GM12878 (cell line): ENCODE results near the gene WDR12. TPM values are rescaled to one million over a fixed set of nuclear protein-coding genes. Genes with fewer than 3 reads are reported as not detected.

Experiments used
- ATAC-seq: fragments of 200-7000 bp; cut with Tn5 transposase; 3 replicates; pipeline ENCODE4 v1.9.1; 2020; ENCODE audit warnings: mild to moderate bottlenecking, moderate library complexity
- BruUV-seq: library from RNA; stranded (reverse); fragments of 400-500 nt; replicated peaks from 2 replicates; lab custom pipeline; 2021; lab: Mats Ljungman, UMichigan
- CTCF ChIA-PET: fragments of 300-600 bp; sonication (Branson Sonifier 250); formaldehyde crosslinking; extraction: SDS; loops from one replicate; lab custom pipeline; 2021; ENCODE audit warnings: inconsistent platforms; lab: Yijun Ruan, JAX
- POLR2A ChIA-PET: fragments of 350-600 bp; formaldehyde crosslinking; extraction: SDS; loops from one replicate; lab custom pipeline; 2021; ENCODE audit warnings: inconsistent platforms; lab: Charles Lee
- RAD21 ChIA-PET: fragments of 300-600 bp; sonication (Branson Sonifier 250); formaldehyde crosslinking; loops from one replicate; lab custom pipeline; 2023; ENCODE audit warnings: antibody characterized with exemption; ENCODE audit not compliant: unreplicated experiment; lab: Charles Lee
- SMC1A ChIA-PET: fragments of 300-600 bp; sonication (Branson Sonifier 250); formaldehyde crosslinking; loops from one replicate; lab custom pipeline; 2023; ENCODE audit not compliant: unreplicated experiment, uncharacterized antibody; lab: Charles Lee
- DNase-seq: peaks from one replicate; pipeline ENCODE4 v3.0.0-alpha.2; 2011; ENCODE audit warnings: low read depth, low spot score
- FAIRE-seq: peaks from 3 replicates; lab custom pipeline; 2011; peaks lifted over from hg19 to GRCh38; lab: Jason Lieb, UNC
- H2AFZ ChIP-seq: 2 replicates; pipeline ENCODE4 v1.6.0; 2011; ENCODE audit warnings: low read depth, low read length, control low read depth; ENCODE audit not compliant: control insufficient read depth
- H3K27ac ChIP-seq: 2 replicates; pipeline ENCODE4 v1.5.1; 2011; ENCODE audit warnings: control low read depth; ENCODE audit not compliant: control insufficient read depth, insufficient read depth
- H3K27me3 ChIP-seq, 2 experiments: replicated peaks in 1 of 2; 2 replicates each; pipeline versions ENCODE4 v1.6.0 to v1.6.1; 2011; ENCODE audit warnings: low read length in 1 of 2; ENCODE audit not compliant: control insufficient read depth in 2 of 2, insufficient read depth in 2 of 2
- H3K36me3 ChIP-seq, 2 experiments: 2 replicates each; pipeline ENCODE4 v1.5.1; 2011; ENCODE audit warnings: low read length in 1 of 2; ENCODE audit not compliant: control insufficient read depth in 2 of 2, insufficient read depth in 2 of 2
- H3K4me1 ChIP-seq: 2 replicates; pipeline ENCODE4 v1.6.1; 2011; ENCODE audit warnings: mild to moderate bottlenecking, low read length, moderate library complexity, mixed read lengths; ENCODE audit not compliant: control insufficient read depth, insufficient read depth
- H3K4me2 ChIP-seq: 2 replicates; pipeline ENCODE4 v1.6.0; 2011; ENCODE audit warnings: control low read depth; ENCODE audit not compliant: control insufficient read depth, insufficient read depth
- H3K4me3 ChIP-seq: fragments of 200-600 bp; sonication (generic); 2 replicates; pipeline ENCODE4 v1.5.1; 2016
- H3K79me2 ChIP-seq: 2 replicates; pipeline ENCODE4 v1.6.0; 2011; ENCODE audit warnings: low read length; ENCODE audit not compliant: control insufficient read depth, insufficient read depth
- H3K9ac ChIP-seq: 2 replicates; pipeline ENCODE4 v1.8.0; 2011; ENCODE audit warnings: low read length, control low read depth, mixed read lengths; ENCODE audit not compliant: control insufficient read depth, insufficient read depth
- H3K9me3 ChIP-seq: replicated peaks from 3 replicates; pipeline ENCODE4 v1.5.1; 2011; ENCODE audit warnings: mild to moderate bottlenecking, low read length; ENCODE audit not compliant: control insufficient read depth, insufficient read depth
- H4K20me1 ChIP-seq: 2 replicates; pipeline ENCODE4 v1.6.0; 2011; ENCODE audit not compliant: control insufficient read depth, insufficient read depth
- ASH2L ChIP-seq: fragments of 300-600, 200-600 bp; sonication (generic); IDR thresholded peaks from 2 replicates; pipeline ENCODE4 v1.6.1; 2017; ENCODE audit warnings: low read depth, mild to moderate bottlenecking, borderline replicate concordance
- BHLHE40 ChIP-seq, 2 experiments: fragments of 450-650 bp in 1 of 2; IDR thresholded peaks; 2 replicates each; pipeline ENCODE4 v1.6.1; 2011 to 2017; ENCODE audit warnings: low read depth in 2 of 2, borderline replicate concordance in 1 of 2, improper control_type of control experiment in 1 of 2, low read length in 1 of 2, mild to moderate bottlenecking in 1 of 2
- BMI1 ChIP-seq: fragments of 450-650 bp; IDR thresholded peaks from 2 replicates; pipeline ENCODE4 v1.6.1; 2016; ENCODE audit warnings: mild to moderate bottlenecking, moderate library complexity, borderline replicate concordance
- CBFB ChIP-seq: IDR thresholded peaks from 2 replicates; pipeline ENCODE4 v1.6.1; 2016; ENCODE audit warnings: antibody characterized with exemption, low read depth
- CBX5 ChIP-seq: sonication (generic); IDR thresholded peaks from 2 replicates; pipeline ENCODE4 v1.6.1; 2016; ENCODE audit warnings: low read depth, moderate library complexity, mild to moderate bottlenecking, inconsistent platforms
- CHD2 ChIP-seq: IDR thresholded peaks from 2 replicates; pipeline ENCODE4 v1.6.1; 2011; ENCODE audit warnings: low read depth, low read length, improper control_type of control experiment, borderline replicate concordance
- DPF2 ChIP-seq: fragments of 450-650 bp; IDR thresholded peaks from 2 replicates; pipeline ENCODE4 v1.6.1; 2017; ENCODE audit warnings: mild to moderate bottlenecking
- EGR1 ChIP-seq, 2 experiments: IDR thresholded peaks; 1 replicate in 1 of 2; 2 replicates in 1 of 2; pipeline ENCODE4 v1.6.1; 2011 to 2012; ENCODE audit warnings: low read depth in 2 of 2, low read length in 2 of 2, borderline replicate concordance in 1 of 2, mild to moderate bottlenecking in 1 of 2, moderate library complexity in 1 of 2
- IKZF1 ChIP-seq: fragments of 450-650 bp; conservative IDR thresholded peaks from 2 replicates; pipeline ENCODE4 v1.6.1; 2017; ENCODE audit warnings: antibody characterized with exemption, mild to moderate bottlenecking
- LARP7 ChIP-seq: fragments of 450-650 bp; IDR thresholded peaks from 2 replicates; pipeline ENCODE4 v1.6.1; 2017; ENCODE audit warnings: mild to moderate bottlenecking
- MXI1 ChIP-seq: fragments of 150-350 bp; IDR thresholded peaks from 2 replicates; pipeline ENCODE4 v1.6.1; 2011; ENCODE audit warnings: low read depth, mild to moderate bottlenecking, inconsistent platforms, low read length, improper control_type of control experiment
- RB1 ChIP-seq: fragments of 450-650 bp; formaldehyde crosslinking; IDR thresholded peaks from 2 replicates; pipeline ENCODE4 v1.6.1; 2017; ENCODE audit warnings: mild to moderate bottlenecking, borderline replicate concordance
- SIN3A ChIP-seq: IDR thresholded peaks from 2 replicates; pipeline ENCODE4 v1.6.1; 2012; ENCODE audit warnings: low read depth, low read length, improper control_type of control experiment
- WGBS: methylation state at CpG from one replicate; pipeline ENCODE4 v1.1.6; 2016; ENCODE audit warnings: low lambda C conversion rate; ENCODE audit not compliant: insufficient replicate concordance, insufficient coverage; ENCODE audit errors: missing lambda C conversion rate; 5-methylcytosine and 5-hydroxymethylcytosine counted together
- in situ Hi-C: fragments of 300-500 bp; cut with MboI; formaldehyde crosslinking; loops from 9 replicates; pipeline ENCODE4 v1.14.3; 2018; ENCODE audit warnings: mixed read lengths
- intact Hi-C: fragments of 100-400 bp; cut with micrococcal nuclease; formaldehyde crosslinking; loops from one replicate; pipeline ENCODE4 v1.14.2; 2022; ENCODE audit not compliant: unreplicated experiment
- polyA plus RNA-seq, 11 experiments: library from polyadenylated mRNA; depleted of rRNA in 4 of 11; unstranded in 6 of 11; stranded (reverse) in 5 of 11; fragments of >200 nt; fragmentation: Nextera tagmentation in 4 of 11; fragmentation: Illumina TruSeq in 1 of 11; extraction: Ambion mirVana in 4 of 11; extraction: Trizol in 1 of 11; gene quantifications; 1 replicate in 1 of 11; 2 replicates in 10 of 11; pipeline versions ENCODE4 v1.2.1 to v1.2.3, GENCODE V29; 2011 to 2016; ENCODE audit warnings: inconsistent platforms in 2 of 11, missing spikeins in 2 of 11, low read depth in 1 of 11
- total RNA-seq, 4 experiments: library from RNA; depleted of rRNA in 3 of 4; stranded (reverse); fragments of >200 nt in 3 of 4; fragmentation: Illumina TruSeq in 1 of 4; extraction: Trizol in 1 of 4; gene quantifications; 2 replicates each; pipeline versions ENCODE4 v1.2.1 to v1.2.3, GENCODE V29; 2013 to 2021
- TF ChIP-seq, protein P1 (sequence below): fragments of 450-650 bp; formaldehyde crosslinking; IDR thresholded peaks from 2 replicates; pipeline ENCODE4 v1.4.0; 2022; ENCODE audit warnings: mild to moderate bottlenecking, moderate library complexity
- TF ChIP-seq, protein P2 (sequence below): IDR thresholded peaks from 2 replicates; pipeline ENCODE4 v1.6.1; 2012; ENCODE audit warnings: low read depth, low read length, improper control_type of control experiment
- TF ChIP-seq, protein P3 (sequence below): IDR thresholded peaks from 2 replicates; pipeline ENCODE4 v1.6.1; 2012; ENCODE audit warnings: low read depth, low read length, improper control_type of control experiment

WDR12 gene
- total and polyA plus RNA-seq, 10 of the 15 experiments (the other 5 are each of a cell fraction or from before 2014, with no cell fraction given), result 52.9 to 256 (median 108) TPM

DNA sequence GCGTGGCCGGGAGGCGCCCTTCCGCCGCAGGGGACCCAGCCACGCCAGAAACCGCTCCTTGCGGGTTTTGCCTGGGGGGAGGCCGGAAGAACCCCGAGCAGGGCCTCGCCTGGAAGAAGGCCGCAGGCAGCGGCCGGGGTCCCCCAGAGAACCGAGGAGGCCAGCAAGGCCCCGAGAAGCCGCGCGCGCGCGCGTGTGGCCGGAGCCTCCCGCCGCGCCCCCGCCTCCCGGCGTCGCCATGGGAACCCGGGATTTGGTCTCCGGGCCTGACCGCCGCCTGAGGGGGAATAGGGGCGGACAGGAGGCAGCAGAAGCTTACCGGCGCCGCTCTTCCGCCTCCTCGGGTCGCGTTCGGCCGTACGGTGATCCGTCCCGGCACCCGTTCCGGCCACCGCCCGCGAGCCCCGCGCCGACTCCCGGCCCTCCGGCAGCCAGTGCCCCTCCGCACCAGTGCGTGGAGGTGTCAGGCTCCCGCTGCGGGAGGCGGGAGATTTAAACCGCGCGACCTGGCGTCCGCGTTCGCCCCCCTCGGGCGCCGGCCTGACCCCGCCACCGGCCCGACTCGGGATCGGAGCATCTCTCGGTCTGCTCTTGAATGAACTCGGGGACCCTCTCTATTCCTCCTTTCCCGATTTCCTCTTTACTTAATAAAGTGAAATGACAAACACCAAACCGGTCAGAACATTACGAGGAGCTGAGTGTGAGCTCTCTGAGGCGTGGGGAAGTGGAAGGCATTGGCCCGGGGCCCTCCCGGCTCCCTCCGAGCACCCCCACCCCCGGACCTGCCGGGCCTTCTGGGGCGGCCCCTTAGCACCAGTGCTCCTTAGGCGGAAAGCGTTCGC, 40.0 kb downstream of the WDR12 start, which contains the start of gene ICA1L:
Gene ICA1L, minus strand, starts transcription at position 467 of the 842 bp plus-strand sequence. CDS start 42,757 bp downstream, outside the sequence.
- peak within 1 kb of the TSS; percentile 75 for H3K9ac ChIP-seq
- peak within 1 kb of the TSS; percentile 66 for H2AFZ ChIP-seq
- ChIA-PET CTCF (interaction anchor here (1.1 to 5.8 kb wide), 12 partner anchors 9 to 803 kb away, joined by 3 to 52 read pairs (median 5); partner anchors contain the start of gene WDR12), RAD21 (interaction anchor here (0.5 to 3.1 kb wide), 9 partner anchors 10 to 299 kb away, joined by 3 to 41 read pairs (median 3); no protein-coding TSS in a partner anchor), SMC1A (interaction anchor here (0.6 to 3.4 kb wide), 13 partner anchors 23 to 368 kb away, joined by 3 to 31 read pairs (median 7); partner anchors contain the start of genes CYP20A1 and WDR12), POLR2A (interaction anchor here (0.5 to 2.5 kb wide), 3 partner anchors 37 to 276 kb away, joined by 3 to 10 read pairs (median 3); no protein-coding TSS in a partner anchor)
- H3K36me3 ChIP-seq, result no peaks in the 10 kb centered on the region
- H3K4me1 ChIP-seq, result no peaks in the 10 kb centered on the region
- no peaks in the 10 kb centered on the region for H3K79me2 ChIP-seq
- DNase-seq (no peak), ATAC-seq (peak; percentile 78), FAIRE-seq (no peak)
- H3K4me3 ChIP-seq, result peak within 1 kb of the TSS; percentile 81
- no TSS peak for BruUV-seq
- H3K27ac ChIP-seq, result peak within 1 kb of the TSS; percentile 67
- in situ Hi-C loops, result no loop called here
- intact Hi-C loops, result loop anchor here (1.0 to 2.0 kb wide), 2 partner anchors 283 to 297 kb away; no protein-coding TSS in a partner anchor
- WGBS, result 1% methylated on average over 83 of the region's 93 CpGs
- peak within 1 kb of the TSS; percentile 83 for H3K4me2 ChIP-seq
- no peaks in the 10 kb centered on the region for H4K20me1 ChIP-seq
- no peaks in the 10 kb centered on the region for H3K27me3 ChIP-seq
- H3K9me3 ChIP-seq, result no peaks in the 10 kb centered on the region
- TF ChIP-seq IKZF1 (peak; percentile 79), CHD2 (peak; percentile 24; the same call in 1 of the 2 replicates), SIN3A (peak; percentile 89), ASH2L (peak; percentile 96; the same call in 1 of the 2 replicates), BHLHE40 (IDR thresholded peaks at IDR 0.05; ENCODE audit: borderline replicate concordance in 1 of 2, low read depth in 2 of 2, low read length in 1 of 2) (peak in 1 of 2 experiments; percentile 45; a peak in 3 of 4 replicates), DPF2 (peak; percentile 86), LARP7 (peak; percentile 88), CBX5 (peak; percentile 34; the same call in 1 of the 2 replicates), CBFB (peak; percentile 40; the same call in 1 of the 2 replicates), RB1 (peak; percentile 68; the same call in 1 of the 2 replicates), EGR1 (IDR thresholded peaks at IDR 0.05; ENCODE audit: borderline replicate concordance in 1 of 2, low read depth in 2 of 2, low read length in 2 of 2) (peak in 1 of 2 experiments; percentile 72; a peak in 1 of 3 replicates), MXI1 (peak; percentile 57; the same call in 1 of the 2 replicates), BMI1 (peak; percentile 79)
- TF ChIP-seq, protein P1, sequence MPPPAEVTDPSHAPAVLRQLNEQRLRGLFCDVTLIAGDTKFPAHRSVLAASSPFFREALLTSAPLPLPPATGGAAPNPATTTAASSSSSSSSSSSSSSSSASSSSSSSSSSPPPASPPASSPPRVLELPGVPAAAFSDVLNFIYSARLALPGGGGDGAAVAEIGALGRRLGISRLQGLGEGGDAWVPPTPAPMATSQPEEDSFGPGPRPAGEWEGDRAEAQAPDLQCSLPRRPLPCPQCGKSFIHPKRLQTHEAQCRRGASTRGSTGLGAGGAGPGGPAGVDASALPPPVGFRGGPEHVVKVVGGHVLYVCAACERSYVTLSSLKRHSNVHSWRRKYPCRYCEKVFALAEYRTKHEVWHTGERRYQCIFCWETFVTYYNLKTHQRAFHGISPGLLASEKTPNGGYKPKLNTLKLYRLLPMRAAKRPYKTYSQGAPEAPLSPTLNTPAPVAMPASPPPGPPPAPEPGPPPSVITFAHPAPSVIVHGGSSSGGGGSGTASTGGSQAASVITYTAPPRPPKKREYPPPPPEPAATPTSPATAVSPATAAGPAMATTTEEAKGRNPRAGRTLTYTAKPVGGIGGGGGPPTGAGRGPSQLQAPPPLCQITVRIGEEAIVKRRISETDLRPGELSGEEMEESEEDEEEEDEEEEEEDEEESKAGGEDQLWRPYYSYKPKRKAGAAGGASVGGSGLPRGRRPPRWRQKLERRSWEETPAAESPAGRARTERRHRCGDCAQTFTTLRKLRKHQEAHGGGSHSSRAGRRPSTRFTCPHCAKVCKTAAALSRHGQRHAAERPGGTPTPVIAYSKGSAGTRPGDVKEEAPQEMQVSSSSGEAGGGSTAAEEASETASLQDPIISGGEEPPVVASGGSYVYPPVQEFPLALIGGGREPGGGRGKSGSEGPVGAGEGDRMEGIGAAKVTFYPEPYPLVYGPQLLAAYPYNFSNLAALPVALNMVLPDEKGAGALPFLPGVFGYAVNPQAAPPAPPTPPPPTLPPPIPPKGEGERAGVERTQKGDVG (CRISPR knock-in tag), result no peak
- TF ChIP-seq, protein P2, sequence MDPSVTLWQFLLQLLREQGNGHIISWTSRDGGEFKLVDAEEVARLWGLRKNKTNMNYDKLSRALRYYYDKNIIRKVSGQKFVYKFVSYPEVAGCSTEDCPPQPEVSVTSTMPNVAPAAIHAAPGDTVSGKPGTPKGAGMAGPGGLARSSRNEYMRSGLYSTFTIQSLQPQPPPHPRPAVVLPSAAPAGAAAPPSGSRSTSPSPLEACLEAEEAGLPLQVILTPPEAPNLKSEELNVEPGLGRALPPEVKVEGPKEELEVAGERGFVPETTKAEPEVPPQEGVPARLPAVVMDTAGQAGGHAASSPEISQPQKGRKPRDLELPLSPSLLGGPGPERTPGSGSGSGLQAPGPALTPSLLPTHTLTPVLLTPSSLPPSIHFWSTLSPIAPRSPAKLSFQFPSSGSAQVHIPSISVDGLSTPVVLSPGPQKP, result no peak
- TF ChIP-seq, protein P3, sequence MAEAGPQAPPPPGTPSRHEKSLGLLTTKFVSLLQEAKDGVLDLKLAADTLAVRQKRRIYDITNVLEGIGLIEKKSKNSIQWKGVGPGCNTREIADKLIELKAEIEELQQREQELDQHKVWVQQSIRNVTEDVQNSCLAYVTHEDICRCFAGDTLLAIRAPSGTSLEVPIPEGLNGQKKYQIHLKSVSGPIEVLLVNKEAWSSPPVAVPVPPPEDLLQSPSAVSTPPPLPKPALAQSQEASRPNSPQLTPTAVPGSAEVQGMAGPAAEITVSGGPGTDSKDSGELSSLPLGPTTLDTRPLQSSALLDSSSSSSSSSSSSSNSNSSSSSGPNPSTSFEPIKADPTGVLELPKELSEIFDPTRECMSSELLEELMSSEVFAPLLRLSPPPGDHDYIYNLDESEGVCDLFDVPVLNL, result peak; percentile 89
